NB4 (cell line): ENCODE measurements around the gene IL5.

ENCODE experiments used
- DNase-seq: peaks from one replicate; pipeline ENCODE4 v3.0.0; 2010; ENCODE audit warnings: low read depth
- H3K4me3 ChIP-seq: one replicate; pipeline ENCODE4 v1.5.1; 2011; ENCODE audit warnings: mild to moderate bottlenecking, low read depth, low read length, moderate library complexity
- MYC ChIP-seq: IDR thresholded peaks from 2 replicates; pipeline ENCODE4 v1.6.1; 2011; ENCODE audit warnings: low read depth, low read length
- POLR2A ChIP-seq: IDR thresholded peaks from 2 replicates; pipeline ENCODE4 v1.6.1; 2011; ENCODE audit warnings: mild to moderate bottlenecking; ENCODE audit not compliant: insufficient read length; ENCODE audit errors: extremely low read depth
- TF ChIP-seq, protein P1 (sequence below): IDR thresholded peaks from 2 replicates; pipeline ENCODE4 v1.6.1; 2011; ENCODE audit warnings: low read depth, low read length
- TF ChIP-seq, protein P2 (sequence below): IDR thresholded peaks from one replicate; pipeline ENCODE4 v1.5.1; 2012; ENCODE audit warnings: low read depth, low read length

IL5 gene

GRCh38 chr5:132505641-132506040 is 37.7 kb downstream of the IL5 start:
- DNase-seq, result no peak
- no peak overlapping the region for H3K4me3 ChIP-seq
- TF ChIP-seq MYC (no peak), POLR2A (no peak)
- TF ChIP-seq, protein P1, sequence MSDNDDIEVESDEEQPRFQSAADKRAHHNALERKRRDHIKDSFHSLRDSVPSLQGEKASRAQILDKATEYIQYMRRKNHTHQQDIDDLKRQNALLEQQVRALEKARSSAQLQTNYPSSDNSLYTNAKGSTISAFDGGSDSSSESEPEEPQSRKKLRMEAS, result no peak
- TF ChIP-seq, protein P2, sequence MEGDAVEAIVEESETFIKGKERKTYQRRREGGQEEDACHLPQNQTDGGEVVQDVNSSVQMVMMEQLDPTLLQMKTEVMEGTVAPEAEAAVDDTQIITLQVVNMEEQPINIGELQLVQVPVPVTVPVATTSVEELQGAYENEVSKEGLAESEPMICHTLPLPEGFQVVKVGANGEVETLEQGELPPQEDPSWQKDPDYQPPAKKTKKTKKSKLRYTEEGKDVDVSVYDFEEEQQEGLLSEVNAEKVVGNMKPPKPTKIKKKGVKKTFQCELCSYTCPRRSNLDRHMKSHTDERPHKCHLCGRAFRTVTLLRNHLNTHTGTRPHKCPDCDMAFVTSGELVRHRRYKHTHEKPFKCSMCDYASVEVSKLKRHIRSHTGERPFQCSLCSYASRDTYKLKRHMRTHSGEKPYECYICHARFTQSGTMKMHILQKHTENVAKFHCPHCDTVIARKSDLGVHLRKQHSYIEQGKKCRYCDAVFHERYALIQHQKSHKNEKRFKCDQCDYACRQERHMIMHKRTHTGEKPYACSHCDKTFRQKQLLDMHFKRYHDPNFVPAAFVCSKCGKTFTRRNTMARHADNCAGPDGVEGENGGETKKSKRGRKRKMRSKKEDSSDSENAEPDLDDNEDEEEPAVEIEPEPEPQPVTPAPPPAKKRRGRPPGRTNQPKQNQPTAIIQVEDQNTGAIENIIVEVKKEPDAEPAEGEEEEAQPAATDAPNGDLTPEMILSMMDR, result no peak

DNA sequence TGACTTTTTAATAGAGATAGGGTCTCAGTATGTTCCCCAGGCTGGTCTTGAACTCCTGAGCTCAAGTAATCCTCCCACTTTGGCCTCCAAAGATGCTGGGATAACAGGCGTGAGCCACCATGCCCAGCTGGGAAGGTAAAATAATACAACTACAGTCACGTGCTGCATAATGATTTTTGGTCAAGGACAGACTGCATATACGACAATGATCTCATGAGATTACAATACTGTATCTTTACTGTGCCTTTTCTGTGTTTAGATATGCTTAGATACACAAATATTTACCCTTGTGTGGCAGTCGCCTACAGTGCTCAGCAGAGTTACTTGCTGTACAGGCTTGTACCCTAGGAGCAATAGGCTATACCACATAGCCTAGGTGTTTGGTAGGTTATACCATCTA is 38.6 kb downstream of the IL5 start:
- DNase-seq, result no peak
- no peak overlapping the region for H3K4me3 ChIP-seq
- TF ChIP-seq, protein P1, result no peak
- TF ChIP-seq POLR2A (no peak), MYC (no peak)
- TF ChIP-seq, protein P2, result no peak

- no peak for TF ChIP-seq MYC
- TF ChIP-seq, protein P1, result no peak
- no peak for TF ChIP-seq POLR2A
- TF ChIP-seq, protein P2, result no peak
These were observed 40.1 kb downstream of the IL5 start for GRCh38 chr5:132503244-132503643.

DNA sequence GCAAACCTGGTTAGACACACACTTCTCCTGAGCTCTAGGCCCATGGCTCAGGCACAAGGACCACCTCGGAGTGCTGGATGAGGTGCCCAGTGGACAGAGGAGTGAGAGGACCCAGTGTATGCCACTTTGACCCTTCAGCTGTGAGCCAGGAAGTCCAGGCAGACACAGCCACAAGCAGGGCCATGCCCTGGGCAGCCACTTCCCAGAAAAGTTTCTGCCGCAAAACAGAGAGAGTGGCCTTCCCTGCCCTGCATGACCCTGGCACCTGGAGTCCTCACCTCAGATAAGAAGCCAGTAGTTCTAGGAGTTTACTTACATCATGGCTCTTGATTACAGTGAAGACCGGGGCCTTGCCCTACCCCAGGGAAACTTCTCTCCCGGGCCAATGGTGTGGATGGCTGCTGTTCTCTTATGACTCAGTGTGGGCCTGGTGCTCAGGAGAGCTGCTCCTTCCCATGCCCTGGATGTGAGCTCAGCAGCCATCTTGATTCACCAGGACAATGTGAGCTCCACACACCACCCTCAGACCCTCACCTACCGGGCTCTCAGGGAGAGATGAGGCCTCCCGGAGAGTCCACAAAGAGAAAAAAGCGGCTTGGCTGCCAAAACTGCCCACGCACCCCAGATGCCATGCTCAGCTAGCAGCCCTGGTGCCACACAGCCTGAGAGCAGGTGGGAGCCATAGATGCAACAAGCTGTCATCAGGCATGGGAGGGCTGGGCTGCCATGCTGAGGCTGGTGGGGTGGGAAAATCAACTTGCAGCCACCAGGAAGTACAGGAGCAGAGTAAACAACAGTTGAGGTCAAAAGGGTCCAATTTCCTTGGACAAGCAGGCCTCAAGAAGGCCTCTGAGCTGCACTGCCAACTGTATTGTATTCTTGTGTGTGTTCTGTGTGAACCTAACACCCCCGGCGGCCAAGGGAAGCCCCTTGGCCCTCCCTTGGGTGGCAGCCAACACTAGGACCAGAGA is 41.1 kb downstream of the IL5 start:
- no peak overlapping the region for H3K4me3 ChIP-seq
- TF ChIP-seq, protein P2, result no peak
- TF ChIP-seq, protein P1, result no peak
- TF ChIP-seq MYC (no peak), POLR2A (no peak)
- no peak for DNase-seq

More at GRCh38 chr5:132503244-132503643, 40.1 kb downstream of the IL5 start:
- DNase-seq, result no peak
- no peak overlapping the region for H3K4me3 ChIP-seq

DNA sequence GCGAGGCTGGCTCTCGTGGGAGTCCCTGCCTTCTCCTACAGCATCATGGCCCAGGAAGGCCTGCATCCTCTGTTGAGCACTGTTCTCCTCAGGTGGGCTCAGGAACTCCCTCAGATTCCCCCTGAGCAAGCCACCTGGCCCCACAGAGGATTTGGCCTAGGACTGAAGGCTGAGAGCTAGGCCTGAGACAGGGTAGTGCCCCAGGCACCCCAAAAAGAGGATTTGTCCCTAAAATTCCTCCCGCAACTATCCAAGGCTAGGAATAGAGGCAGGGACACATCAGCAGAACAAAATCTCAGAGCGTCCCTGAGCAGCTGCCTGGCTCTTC is 41.7 kb downstream of the IL5 start:
- DNase-seq, result no peak
- H3K4me3 ChIP-seq, result no peak overlapping the region
- TF ChIP-seq, protein P2, result no peak
- TF ChIP-seq, protein P1, result no peak
- no peak for TF ChIP-seq POLR2A
- no peak for TF ChIP-seq MYC
